NCI-H526 treated with DMSO at 0.1 percent for 48 hours (cell line): Measurements from ENCODE around the gene PSMC4.

Experiments
- DNase-seq: peaks from one replicate; lab custom pipeline; 2025; lab: John Stamatoyannopoulos, UW

The PSMC4 gene

GRCh38 chr19:39970675-39971379, at the start of gene PSMC4:
Gene PSMC4, plus strand, starts transcription at chr19:39971165. Its CDS starts 38 bp downstream, at chr19:39971203.
- peak; percentile 98 for DNase-seq

GRCh38 chr19:39923862-39924261, 47.1 kb upstream of the PSMC4 start:
- no peak for DNase-seq

- DNase-seq: no peak
Measured at GRCh38 chr19:39924389-39924788, 46.6 kb upstream of the PSMC4 start.

GRCh38 chr19:39924952-39925351, 46.0 kb upstream of the PSMC4 start:
- no peak for DNase-seq

GRCh38 chr19:39926170-39926760, 44.7 kb upstream of the PSMC4 start:
- no peak for DNase-seq

- DNase-seq: no peak
Measured at GRCh38 chr19:39927076-39927475, 43.9 kb upstream of the PSMC4 start.

- no peak for DNase-seq
Measured at GRCh38 chr19:39927524-39928356, 43.2 kb upstream of the PSMC4 start.

GRCh38 chr19:39928357-39928725, 42.6 kb upstream of the PSMC4 start:
- no peak for DNase-seq

- DNase-seq: no peak
Measured at GRCh38 chr19:39929750-39930149, 41.2 kb upstream of the PSMC4 start.

- no peak for DNase-seq
Measured at GRCh38 chr19:39934584-39935363, 36.2 kb upstream of the PSMC4 start, which contains the start of gene FCGBP. Gene FCGBP, minus strand, starts transcription at chr19:39934634.

GRCh38 chr19:39935364-39935661, 35.7 kb upstream of the PSMC4 start:
- no peak for DNase-seq

- no peak for DNase-seq
Measured at GRCh38 chr19:39936020-39936419, 34.9 kb upstream of the PSMC4 start.

GRCh38 chr19:39936622-39937021, 34.3 kb upstream of the PSMC4 start:
- DNase-seq: no peak

- no peak for DNase-seq
Measured at GRCh38 chr19:39937094-39937720, 33.8 kb upstream of the PSMC4 start.

GRCh38 chr19:39937787-39938186, 33.2 kb upstream of the PSMC4 start:
- DNase-seq: no peak

- DNase-seq: no peak
Measured at GRCh38 chr19:39939556-39939955, 31.4 kb upstream of the PSMC4 start.

GRCh38 chr19:39940221-39940833, 30.6 kb upstream of the PSMC4 start:
- no peak for DNase-seq

- DNase-seq: no peak
Measured at GRCh38 chr19:39941151-39941550, 29.8 kb upstream of the PSMC4 start.

- no peak for DNase-seq
Measured at GRCh38 chr19:39941615-39942365, 29.2 kb upstream of the PSMC4 start.

- no peak for DNase-seq
Measured at GRCh38 chr19:39942366-39942730, 28.6 kb upstream of the PSMC4 start.

GRCh38 chr19:39943586-39943985, 27.4 kb upstream of the PSMC4 start:
- no peak for DNase-seq
